Mucosa of descending colon (tissue), 3 donors: Measurements from ENCODE around the gene PNPLA3. TPM values are rescaled to one million over a fixed set of nuclear protein-coding genes. Genes with fewer than 3 reads are reported as not detected.

Source experiments
- ATAC-seq: fragments of 200-7000 bp; cut with Tn5 transposase; one replicate; pipeline ENCODE4 v1.9.1; 2020; ENCODE audit warnings: mild to moderate bottlenecking, moderate library complexity
- DNase-seq, 3 donors: peaks; one replicate each; pipeline ENCODE4 v3.0.0-alpha.2; 2020
- H3K36me3 ChIP-seq: fragments of 200-600 bp; one replicate; pipeline ENCODE4 v1.8.0; 2021; ENCODE audit warnings: low read depth, mild to moderate bottlenecking
- H3K4me1 ChIP-seq: fragments of 200-600 bp; one replicate; pipeline ENCODE4 v1.8.0; 2021; ENCODE audit warnings: low read depth, mild to moderate bottlenecking
- H3K4me3 ChIP-seq: fragments of 200-600 bp; one replicate; pipeline ENCODE4 v1.8.0; 2021; ENCODE audit warnings: mild to moderate bottlenecking
- H3K9me3 ChIP-seq: fragments of 200-600 bp; one replicate; pipeline ENCODE4 v1.8.0; 2021; ENCODE audit warnings: mild to moderate bottlenecking
- intact Hi-C, 2 donors: fragments of 100-400 bp; cut with DNase I in 1 of 2; cut with micrococcal nuclease in 1 of 2; formaldehyde crosslinking; loops; one replicate each; pipeline versions ENCODE4 v1.11.0 to v1.11.1; 2022; cut with DNase I, micrococcal nuclease
- total RNA-seq, 3 donors: library from RNA; stranded (reverse); fragmentation: NEBNext Ultra II Directional in 2 of 3; extraction: Animal tissue kit (Norgen Biotek cat#: 25700) in 2 of 3; gene quantifications; one replicate each; pipeline versions ENCODE4 v1.2.1 to v1.2.4, GENCODE V29; 2021 to 2023
- TF ChIP-seq, protein P1 (sequence below): fragments of 200-600 bp; IDR thresholded peaks from one replicate; pipeline ENCODE4 v1.8.0; 2022; ENCODE audit warnings: antibody characterized with exemption, mild to moderate bottlenecking
- donor health status: DM: no; HTN: no; CAD: no; lungs with moderate emphysema.
- donor health status: DM: no; HTN: no; CAD: no.
- donor health status: DM: no; HTN: yes; CAD: no.

The PNPLA3 gene
- total RNA-seq, 3 donors from 2014 or later: 0.16 to 0.23 (median 0.22) TPM

DNA sequence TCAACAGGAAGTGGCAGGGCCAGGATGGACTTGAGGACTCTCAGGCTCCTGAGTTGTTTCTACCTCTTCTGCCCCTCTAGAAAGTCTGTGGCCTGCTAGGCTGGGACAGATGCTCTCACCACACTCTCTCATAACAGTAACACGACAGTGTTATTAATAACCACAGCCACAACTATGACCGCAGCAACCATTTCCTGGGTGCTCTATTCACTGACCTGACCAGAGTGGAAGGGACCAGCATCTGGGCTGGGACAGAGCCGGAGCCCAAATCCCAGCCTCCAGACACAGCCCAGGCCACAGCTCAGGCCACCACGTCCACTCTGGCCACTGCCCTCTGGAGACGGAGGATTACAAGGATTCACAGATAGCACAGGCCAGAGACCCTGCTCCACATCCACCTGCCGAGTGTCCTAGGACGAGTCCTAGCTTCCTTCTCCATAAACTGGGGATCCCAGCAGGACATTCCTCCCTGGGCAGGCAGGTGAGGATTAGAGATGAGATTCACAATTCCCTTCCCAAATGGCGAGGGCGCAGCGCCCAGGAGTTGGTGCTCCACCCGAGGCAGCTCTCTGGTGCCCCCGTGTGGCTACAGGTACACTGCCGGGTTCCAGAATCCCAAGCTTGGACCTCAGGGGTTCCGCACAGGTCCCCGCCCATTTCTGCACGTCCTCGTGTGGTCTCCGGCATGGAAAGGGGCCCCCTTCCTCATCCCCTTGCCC is 38.8 kb upstream of the PNPLA3 start:
- intact Hi-C loops: no loop called here
- peak; percentile 65 for ATAC-seq
- TF ChIP-seq, protein P1, sequence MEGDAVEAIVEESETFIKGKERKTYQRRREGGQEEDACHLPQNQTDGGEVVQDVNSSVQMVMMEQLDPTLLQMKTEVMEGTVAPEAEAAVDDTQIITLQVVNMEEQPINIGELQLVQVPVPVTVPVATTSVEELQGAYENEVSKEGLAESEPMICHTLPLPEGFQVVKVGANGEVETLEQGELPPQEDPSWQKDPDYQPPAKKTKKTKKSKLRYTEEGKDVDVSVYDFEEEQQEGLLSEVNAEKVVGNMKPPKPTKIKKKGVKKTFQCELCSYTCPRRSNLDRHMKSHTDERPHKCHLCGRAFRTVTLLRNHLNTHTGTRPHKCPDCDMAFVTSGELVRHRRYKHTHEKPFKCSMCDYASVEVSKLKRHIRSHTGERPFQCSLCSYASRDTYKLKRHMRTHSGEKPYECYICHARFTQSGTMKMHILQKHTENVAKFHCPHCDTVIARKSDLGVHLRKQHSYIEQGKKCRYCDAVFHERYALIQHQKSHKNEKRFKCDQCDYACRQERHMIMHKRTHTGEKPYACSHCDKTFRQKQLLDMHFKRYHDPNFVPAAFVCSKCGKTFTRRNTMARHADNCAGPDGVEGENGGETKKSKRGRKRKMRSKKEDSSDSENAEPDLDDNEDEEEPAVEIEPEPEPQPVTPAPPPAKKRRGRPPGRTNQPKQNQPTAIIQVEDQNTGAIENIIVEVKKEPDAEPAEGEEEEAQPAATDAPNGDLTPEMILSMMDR: peak; percentile 62
- Histone ChIP-seq H3K36me3 (no peaks in the 10 kb centered on the region), H3K4me3 (no peak overlapping the region), H3K4me1 (no peaks in the 10 kb centered on the region), H3K9me3 (no peaks in the 10 kb centered on the region)
- peak; percentile 59 to 69 (median 60) for DNase-seq

DNA sequence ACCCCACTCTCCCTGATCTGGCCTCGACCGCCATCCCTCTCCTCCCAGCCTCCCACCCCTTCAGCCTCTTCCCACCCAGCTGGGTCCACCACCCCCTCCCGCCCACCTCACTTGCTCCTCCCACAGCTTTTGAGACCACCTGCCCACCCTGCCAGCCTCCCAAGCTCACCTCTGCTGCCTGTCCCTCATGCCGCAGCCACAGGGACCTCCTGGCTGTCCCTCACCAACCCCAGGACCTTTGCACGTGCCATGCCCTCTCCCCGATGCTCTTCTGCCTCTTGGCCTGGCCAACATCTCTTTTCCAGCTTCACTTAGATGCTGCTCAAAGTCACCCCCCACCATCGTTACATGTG is 38.3 kb upstream of the PNPLA3 start:
- DNase-seq (no peak), ATAC-seq (no peak)
- intact Hi-C loops: no loop called here
- TF ChIP-seq, protein P1: no peak
- H3K4me3 ChIP-seq: no peak overlapping the region
- H3K4me1 ChIP-seq: no peaks in the 10 kb centered on the region
- H3K9me3 ChIP-seq: no peaks in the 10 kb centered on the region
- H3K36me3 ChIP-seq: no peaks in the 10 kb centered on the region

DNA sequence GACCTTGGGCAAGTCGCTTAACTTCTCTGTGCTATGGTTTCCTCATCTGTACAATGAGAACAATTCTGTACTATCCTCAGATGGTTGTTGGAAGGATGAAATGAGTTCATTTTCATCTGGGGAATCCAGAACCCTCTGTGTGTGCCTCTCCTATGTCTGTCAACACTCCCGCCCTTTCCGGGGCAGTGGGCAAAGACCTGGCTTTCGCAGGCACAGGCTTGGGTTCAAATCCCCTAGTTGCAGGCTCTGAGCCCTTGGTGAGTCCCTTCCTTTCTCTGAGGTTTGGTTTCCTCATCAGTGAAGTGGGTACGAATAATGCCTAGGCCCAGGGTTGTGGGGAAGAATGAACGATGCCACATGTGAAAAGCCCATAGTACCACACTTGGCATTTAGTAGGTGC is 37.8 kb upstream of the PNPLA3 start:
- no peak for ATAC-seq
- intact Hi-C loops: no loop called here
- DNase-seq: no peak
- TF ChIP-seq, protein P1: no peak
- H3K9me3 ChIP-seq: no peaks in the 10 kb centered on the region
- H3K4me3 ChIP-seq: no peak overlapping the region
- H3K36me3 ChIP-seq: no peaks in the 10 kb centered on the region
- no peaks in the 10 kb centered on the region for H3K4me1 ChIP-seq

DNA sequence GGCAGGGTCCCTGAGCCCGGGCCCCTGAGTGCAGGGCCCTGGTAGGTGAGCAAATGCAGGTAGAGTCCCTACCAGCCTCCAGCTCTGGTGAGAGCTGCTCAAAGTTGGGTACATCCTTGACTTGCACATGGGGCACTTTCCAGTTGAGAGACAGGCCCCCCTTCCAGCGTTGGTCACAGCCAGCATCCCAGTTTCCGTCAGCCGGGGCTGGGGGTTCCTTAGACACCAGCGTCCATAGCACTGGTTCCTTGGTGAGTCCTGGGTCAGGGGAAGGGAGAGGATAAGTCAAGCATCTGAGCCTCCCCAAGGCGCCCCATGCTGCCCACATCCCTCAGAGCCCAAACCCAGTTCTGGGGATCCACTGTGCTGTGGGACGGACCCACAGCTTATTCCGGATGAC is 37.4 kb upstream of the PNPLA3 start:
- Histone ChIP-seq H3K9me3 (no peaks in the 10 kb centered on the region), H3K4me3 (no peak overlapping the region), H3K4me1 (peaks cover 3% of the 10 kb centered on the region), H3K36me3 (no peaks in the 10 kb centered on the region)
- intact Hi-C loops: no loop called here
- ATAC-seq: no peak
- peak in 1 of 3 donors; percentile 7 for DNase-seq
- TF ChIP-seq, protein P1: no peak

DNA sequence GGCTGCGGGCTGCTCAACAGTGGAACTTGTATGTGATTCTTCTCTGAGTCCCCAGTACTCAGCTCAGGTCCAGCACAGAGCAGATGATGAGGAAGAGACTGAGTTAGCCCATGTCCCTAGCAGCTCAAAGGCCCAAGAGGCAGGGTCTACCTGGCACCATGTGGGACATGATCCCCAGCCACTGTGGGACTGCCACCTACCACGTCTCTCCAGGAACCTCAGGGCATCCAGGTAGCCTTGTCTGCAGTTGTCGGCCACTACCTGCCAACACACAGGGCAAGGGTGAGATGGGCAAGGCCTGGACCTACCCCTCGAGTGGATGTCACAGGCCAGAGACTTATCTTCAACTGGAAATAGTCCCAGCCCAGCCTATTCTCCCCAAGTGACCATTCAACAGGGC is 36.2 kb upstream of the PNPLA3 start:
- Histone ChIP-seq H3K9me3 (no peaks in the 10 kb centered on the region), H3K4me3 (no peak overlapping the region), H3K4me1 (peaks cover 5% of the 10 kb centered on the region), H3K36me3 (no peaks in the 10 kb centered on the region)
- ATAC-seq (no peak), DNase-seq (no peak)
- intact Hi-C loops: no loop called here
- TF ChIP-seq, protein P1: no peak

DNA sequence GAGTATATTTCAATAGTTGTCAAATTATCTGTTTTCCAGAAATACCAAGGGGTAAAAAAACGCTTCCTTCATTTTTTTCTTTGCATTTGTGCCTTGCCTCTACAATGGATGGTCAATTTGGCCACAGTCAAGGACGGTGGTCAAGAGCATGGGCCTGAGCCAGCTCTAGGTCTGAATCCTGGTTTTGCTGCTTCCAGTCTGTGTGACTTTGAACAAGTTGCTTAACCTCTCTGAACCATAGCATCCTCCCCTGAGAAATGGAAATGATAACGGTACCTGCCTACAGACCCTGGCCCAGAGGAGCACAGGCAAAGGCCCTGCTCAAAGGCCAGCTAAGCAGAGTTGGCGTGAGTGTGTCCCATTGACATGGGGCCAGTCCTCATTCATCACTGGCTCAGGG is 34.9 kb upstream of the PNPLA3 start:
- intact Hi-C loops: no loop called here
- Histone ChIP-seq H3K4me1 (peaks cover 5% of the 10 kb centered on the region), H3K4me3 (no peak overlapping the region), H3K36me3 (no peaks in the 10 kb centered on the region), H3K9me3 (no peaks in the 10 kb centered on the region)
- ATAC-seq: no peak
- TF ChIP-seq, protein P1: no peak
- no peak for DNase-seq
